HepG2 (cell line): ENCODE results near the gene FUBP3. TPM values are rescaled to one million over a fixed set of nuclear protein-coding genes. Genes with fewer than 3 reads are reported as not detected.

Experiments used
- CEBPB ChIP-seq: IDR thresholded peaks from 2 replicates; pipeline ENCODE4 v1.6.1; 2011; ENCODE audit warnings: low read depth, low read length, improper control_type of control experiment, borderline replicate concordance
- ERF ChIP-seq: IDR thresholded peaks from 2 replicates; pipeline ENCODE4 v1.6.1; 2018; ENCODE audit warnings: missing biosample characterization, missing genetic modification reagents
- ETV5 ChIP-seq: IDR thresholded peaks from 2 replicates; pipeline ENCODE4 v1.6.1; 2018; ENCODE audit warnings: missing biosample characterization, missing genetic modification reagents, inconsistent platforms, borderline replicate concordance
- FOXP1 ChIP-seq, 2 experiments: fragments of 450-650 bp in 1 of 2; IDR thresholded peaks; 2 replicates each; pipeline ENCODE4 v1.6.1; 2017 to 2018; ENCODE audit warnings: antibody characterized with exemption in 1 of 2
- GPBP1L1 ChIP-seq: sonication (generic); formaldehyde crosslinking; IDR thresholded peaks from 2 replicates; pipeline ENCODE4 v1.5.0; 2020; ENCODE audit warnings: mild to moderate bottlenecking, missing genetic modification reagents
- JDP2 ChIP-seq: sonication (generic); formaldehyde crosslinking; IDR thresholded peaks from 2 replicates; pipeline ENCODE4 v1.8.1; 2022; ENCODE audit warnings: missing genetic modification reagents, borderline replicate concordance
- KDM2A ChIP-seq: sonication (generic); formaldehyde crosslinking; IDR thresholded peaks from 2 replicates; pipeline ENCODE4 v1.4.0; 2020; ENCODE audit warnings: low read depth, missing genetic modification reagents, borderline replicate concordance
- LBX2 ChIP-seq: sonication (generic); formaldehyde crosslinking; IDR thresholded peaks from 2 replicates; pipeline ENCODE4 v1.5.0; 2020; ENCODE audit warnings: missing genetic modification reagents, mild to moderate bottlenecking, borderline replicate concordance
- NR2F1 ChIP-seq, 2 experiments: fragments of 450-650 bp in 1 of 2; formaldehyde crosslinking in 1 of 2; IDR thresholded peaks; 2 replicates each; pipeline versions ENCODE4 v1.5.0 to v1.6.1; 2016 to 2020; ENCODE audit warnings: mild to moderate bottlenecking in 1 of 2, missing compliant biosample characterization in 1 of 2, missing genetic modification reagents in 1 of 2, moderate library complexity in 1 of 2
- PHF20 ChIP-seq: sonication (generic); formaldehyde crosslinking; IDR thresholded peaks from 2 replicates; pipeline ENCODE4 v1.5.0; 2020; ENCODE audit warnings: mild to moderate bottlenecking, missing genetic modification reagents
- RBM39 ChIP-seq: fragments of 200-400 bp; formaldehyde crosslinking; IDR thresholded peaks from one replicate; pipeline ENCODE4 v1.6.1; 2018; ENCODE audit warnings: antibody characterized with exemption, mild to moderate bottlenecking, low read depth, low read length; ENCODE audit not compliant: poor library complexity, severe bottlenecking
- SRSF9 ChIP-seq: fragments of 200-400 bp; formaldehyde crosslinking; IDR thresholded peaks from 2 replicates; pipeline ENCODE4 v1.6.1; 2018; ENCODE audit warnings: borderline replicate concordance, mild to moderate bottlenecking, low read depth, low read length; ENCODE audit not compliant: insufficient read depth, poor library complexity, severe bottlenecking
- SSRP1 ChIP-seq: IDR thresholded peaks from 2 replicates; pipeline ENCODE4 v1.6.1; 2016; ENCODE audit warnings: control low read depth
- ZFP82 ChIP-seq: sonication (generic); formaldehyde crosslinking; IDR thresholded peaks from 2 replicates; pipeline ENCODE4 v1.5.1; 2020; ENCODE audit warnings: mild to moderate bottlenecking, missing genetic modification reagents, borderline replicate concordance
- ZNF274 ChIP-seq: sonication (generic); formaldehyde crosslinking; IDR thresholded peaks from 2 replicates; pipeline ENCODE4 v1.5.1; 2020; ENCODE audit warnings: mild to moderate bottlenecking, missing genetic modification reagents
- ZNF326 ChIP-seq: sonication (generic); formaldehyde crosslinking; IDR thresholded peaks from 2 replicates; pipeline ENCODE4 v1.4.0; 2020; ENCODE audit warnings: missing genetic modification reagents, borderline replicate concordance
- ZNF451 ChIP-seq: sonication (generic); formaldehyde crosslinking; IDR thresholded peaks from 2 replicates; pipeline ENCODE4 v1.5.0; 2020; ENCODE audit warnings: mild to moderate bottlenecking, missing genetic modification reagents
- ZNF512B ChIP-seq: sonication (generic); formaldehyde crosslinking; IDR thresholded peaks from 2 replicates; pipeline ENCODE4 v1.5.1; 2020; ENCODE audit warnings: missing genetic modification reagents, mild to moderate bottlenecking, borderline replicate concordance
- ZNF839 ChIP-seq: sonication (generic); formaldehyde crosslinking; IDR thresholded peaks from 2 replicates; pipeline ENCODE4 v1.4.0; 2020; ENCODE audit warnings: missing genetic modification reagents, mild to moderate bottlenecking, borderline replicate concordance
- ZNF841 ChIP-seq: sonication (generic); formaldehyde crosslinking; IDR thresholded peaks from 2 replicates; pipeline ENCODE4 v1.8.1; 2023; ENCODE audit warnings: missing genetic modification reagents, borderline replicate concordance
- ZSCAN21 ChIP-seq: sonication (generic); formaldehyde crosslinking; IDR thresholded peaks from 2 replicates; pipeline ENCODE4 v1.8.0; 2022; ENCODE audit warnings: mild to moderate bottlenecking, missing genetic modification reagents, moderate library complexity, borderline replicate concordance
- polyA plus RNA-seq, 8 experiments: library from polyadenylated mRNA; depleted of rRNA in 3 of 8; stranded (reverse) in 7 of 8; unstranded in 1 of 8; fragments of >200 nt; fragmentation: Illumina TruSeq in 4 of 8; extraction: Trizol in 4 of 8; gene quantifications; 2 replicates each; pipeline versions ENCODE4 v1.2.1 to v1.2.3, GENCODE V29; 2011 to 2016; ENCODE audit warnings: low read depth in 4 of 8, missing spikeins in 1 of 8, mixed read lengths in 1 of 8; ENCODE audit not compliant: insufficient read depth in 1 of 8
- total RNA-seq, 5 experiments: library from RNA; depleted of rRNA; stranded (reverse); fragments of >200 nt; fragmentation: Illumina TruSeq; extraction: Trizol; gene quantifications; 2 replicates each; pipeline ENCODE4 v1.2.3, GENCODE V29; 2016; ENCODE audit warnings: low read depth in 1 of 5
- TF ChIP-seq, protein P1 (sequence below): sonication (generic); formaldehyde crosslinking; IDR thresholded peaks from 2 replicates; pipeline ENCODE4 v1.4.0; 2020; ENCODE audit warnings: mild to moderate bottlenecking, missing genetic modification reagents

The FUBP3 gene
- total and polyA plus RNA-seq, 2 of the 13 experiments (the other 11 are each of a cell fraction or from before 2014, with no cell fraction given): 28.7 to 40.0 TPM

DNA sequence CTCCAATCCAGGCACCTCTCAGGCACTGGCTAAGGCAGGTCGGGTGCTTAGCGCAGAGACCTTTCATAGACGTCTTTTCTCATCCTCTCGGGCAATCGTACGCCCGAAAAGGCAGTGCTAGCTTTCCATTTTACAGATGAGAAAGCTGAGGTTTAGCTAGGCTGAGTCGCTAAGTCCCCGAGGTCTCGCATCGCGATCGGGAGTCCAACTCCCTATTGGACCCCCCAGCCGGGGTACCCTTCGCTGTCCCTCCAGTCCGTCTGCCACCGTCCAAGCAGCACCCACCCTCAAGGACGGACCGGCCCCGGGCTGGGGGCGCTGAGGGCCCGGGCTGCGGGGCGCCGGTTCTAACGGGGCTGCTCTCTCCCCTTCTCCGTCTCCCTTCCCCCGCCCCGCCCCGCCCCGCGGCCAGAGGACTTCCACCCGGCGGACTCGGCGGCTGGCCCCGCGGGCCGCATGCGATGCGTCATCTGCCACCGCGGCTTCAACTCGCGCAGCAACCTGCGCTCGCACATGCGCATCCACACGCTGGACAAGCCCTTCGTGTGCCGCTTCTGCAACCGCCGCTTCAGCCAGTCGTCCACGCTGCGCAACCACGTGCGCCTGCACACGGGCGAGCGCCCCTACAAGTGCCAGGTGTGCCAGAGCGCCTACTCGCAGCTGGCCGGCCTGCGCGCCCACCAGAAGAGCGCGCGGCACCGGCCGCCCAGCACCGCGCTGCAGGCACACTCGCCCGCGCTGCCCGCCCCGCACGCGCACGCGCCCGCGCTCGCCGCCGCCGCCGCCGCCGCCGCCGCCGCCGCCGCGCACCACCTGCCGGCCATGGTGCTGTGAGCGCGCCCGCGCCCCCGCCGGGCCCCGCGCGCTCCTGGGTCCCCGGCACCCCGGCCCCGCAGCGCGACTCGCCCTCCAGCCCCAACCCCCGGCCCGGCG is 101.7 kb downstream of the FUBP3 start (continued):
- TF ChIP-seq ZNF839 (no peak), ZSCAN21 (CRISPR knock-in tag) (peak; percentile 81), GPBP1L1 (CRISPR knock-in tag) (no peak), ZNF274 (CRISPR knock-in tag) (peak; percentile 72; the same call in 1 of the 2 replicates), ZNF326 (CRISPR knock-in tag) (no peak), FOXP1 (IDR thresholded peaks at IDR 0.05) (no peak), FOXP1 (CRISPR knock-in tag; IDR thresholded peaks at IDR 0.05) (no peak), PHF20 (CRISPR knock-in tag) (0 out of 2 replicates have a peak, but pooled peaks have one; percentile 28), KDM2A (CRISPR knock-in tag) (peak; percentile 75; the same call in 1 of the 2 replicates), SRSF9 (no peak), ZNF451 (CRISPR knock-in tag) (0 out of 2 replicates have a peak, but pooled peaks have one; percentile 34), ZNF841 (CRISPR knock-in tag) (no peak), LBX2 (CRISPR knock-in tag) (peak; percentile 88; the same call in 1 of the 2 replicates), JDP2 (CRISPR knock-in tag) (no peak), SSRP1 (CRISPR knock-in tag) (no peak), RBM39 (peak; percentile 48), ZFP82 (peak; percentile 40; the same call in 1 of the 2 replicates), ZNF512B (CRISPR knock-in tag) (no peak), ETV5 (CRISPR knock-in tag) (no peak), ERF (CRISPR knock-in tag) (peak; percentile 88), CEBPB (no peak), NR2F1 (CRISPR knock-in tag; IDR thresholded peaks at IDR 0.05) (no peak)
- TF ChIP-seq, protein P1, sequence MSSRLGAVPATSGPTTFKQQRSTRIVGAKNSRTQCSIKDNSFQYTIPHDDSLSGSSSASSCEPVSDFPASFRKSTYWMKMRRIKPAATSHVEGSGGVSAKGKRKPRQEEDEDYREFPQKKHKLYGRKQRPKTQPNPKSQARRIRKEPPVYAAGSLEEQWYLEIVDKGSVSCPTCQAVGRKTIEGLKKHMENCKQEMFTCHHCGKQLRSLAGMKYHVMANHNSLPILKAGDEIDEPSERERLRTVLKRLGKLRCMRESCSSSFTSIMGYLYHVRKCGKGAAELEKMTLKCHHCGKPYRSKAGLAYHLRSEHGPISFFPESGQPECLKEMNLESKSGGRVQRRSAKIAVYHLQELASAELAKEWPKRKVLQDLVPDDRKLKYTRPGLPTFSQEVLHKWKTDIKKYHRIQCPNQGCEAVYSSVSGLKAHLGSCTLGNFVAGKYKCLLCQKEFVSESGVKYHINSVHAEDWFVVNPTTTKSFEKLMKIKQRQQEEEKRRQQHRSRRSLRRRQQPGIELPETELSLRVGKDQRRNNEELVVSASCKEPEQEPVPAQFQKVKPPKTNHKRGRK (CRISPR knock-in tag): no peak
